GM23338 (cell line): ENCODE data around the gene ADCK2. TPM values are rescaled to one million over a fixed set of nuclear protein-coding genes. Genes with fewer than 3 reads are reported as not detected.
A peak's percentile ranks its signal among the peaks of the same experiment; 100 is the strongest.

Experiments used
- ATAC-seq: fragments of 200-7000 bp; cut with Tn5 transposase; 3 replicates; pipeline ENCODE4 v1.9.1; 2020
- DNase-seq: peaks from one replicate; pipeline ENCODE4 v3.0.0-alpha.2; 2015; ENCODE audit warnings: low spot score
- H2AFZ ChIP-seq: fragments of 200-600 bp; sonication (generic); 2 replicates; pipeline ENCODE4 v1.8.0; 2016; ENCODE audit warnings: antibody characterized with exemption, mild to moderate bottlenecking, moderate library complexity
- H3F3A ChIP-seq: fragments of 200-600 bp; sonication (generic); replicated peaks from 2 replicates; pipeline ENCODE4 v1.8.0; 2017; ENCODE audit warnings: antibody characterized with exemption, mixed run types, low read depth
- H3K27ac ChIP-seq: fragments of 200-600 bp; sonication (generic); 2 replicates; pipeline ENCODE4 v1.6.1; 2016; ENCODE audit warnings: low read depth
- H3K27me3 ChIP-seq: fragments of 200-600 bp; sonication (generic); 2 replicates; pipeline ENCODE4 v1.8.0; 2016; ENCODE audit warnings: mild to moderate bottlenecking, mixed run types, moderate library complexity; ENCODE audit not compliant: insufficient read depth
- H3K36me3 ChIP-seq: fragments of 200-600 bp; sonication (generic); 2 replicates; pipeline ENCODE4 v1.8.0; 2016; ENCODE audit warnings: mild to moderate bottlenecking; ENCODE audit not compliant: insufficient read depth
- H3K4me1 ChIP-seq: fragments of 200-600 bp; sonication (generic); 2 replicates; pipeline ENCODE4 v1.8.0; 2016; ENCODE audit warnings: mild to moderate bottlenecking, moderate library complexity; ENCODE audit not compliant: insufficient read depth
- H3K4me2 ChIP-seq: fragments of 200-600 bp; sonication (generic); 2 replicates; pipeline ENCODE4 v1.7.1; 2017; ENCODE audit warnings: mixed run types
- H3K4me3 ChIP-seq: fragments of 200-600 bp; sonication (generic); 2 replicates; pipeline ENCODE4 v1.6.1; 2016; ENCODE audit warnings: mixed run types
- H3K79me2 ChIP-seq: fragments of 200-600 bp; sonication (generic); replicated peaks from 2 replicates; pipeline ENCODE4 v1.8.0; 2017; ENCODE audit warnings: mild to moderate bottlenecking; ENCODE audit not compliant: insufficient read depth
- H3K9me2 ChIP-seq: fragments of 200-600 bp; sonication (generic); 2 replicates; pipeline ENCODE4 v1.8.0; 2017; ENCODE audit not compliant: insufficient read depth
- H4K20me1 ChIP-seq: fragments of 200-600 bp; sonication (generic); replicated peaks from 2 replicates; pipeline ENCODE4 v1.8.0; 2017; ENCODE audit warnings: mild to moderate bottlenecking; ENCODE audit not compliant: insufficient read depth
- H3K27ac Mint-ChIP-seq: 2 replicates; pipeline ENCODE4 v1.8.0; 2020; ENCODE audit warnings: inconsistent platforms, mild to moderate bottlenecking, moderate library complexity, mixed read lengths
- H3K27me3 Mint-ChIP-seq: 3 replicates; pipeline ENCODE4 v1.8.0; 2022; ENCODE audit warnings: low read depth, mild to moderate bottlenecking, moderate library complexity, mixed read lengths, inconsistent platforms; ENCODE audit not compliant: insufficient read depth, poor library complexity
- H3K36me3 Mint-ChIP-seq: 3 replicates; pipeline ENCODE4 v1.8.0; 2021; ENCODE audit warnings: low read depth, mild to moderate bottlenecking, inconsistent platforms, moderate library complexity, mixed read lengths
- H3K4me1 Mint-ChIP-seq: 3 replicates; pipeline ENCODE4 v1.8.0; 2020; ENCODE audit warnings: mild to moderate bottlenecking, inconsistent platforms, mixed read lengths
- H3K4me3 Mint-ChIP-seq: 3 replicates; pipeline ENCODE4 v1.8.0; 2021; ENCODE audit warnings: moderate library complexity, mild to moderate bottlenecking, inconsistent platforms, mixed read lengths
- H3K9me3 Mint-ChIP-seq: 3 replicates; pipeline ENCODE4 v1.8.0; 2020; ENCODE audit warnings: moderate library complexity, mild to moderate bottlenecking, inconsistent platforms, mixed read lengths
- CREB1 ChIP-seq: fragments of 250-450 bp; sonication (Bioruptor Pico); IDR thresholded peaks from 2 replicates; pipeline ENCODE4 v1.5.0; 2020; ENCODE audit warnings: low read depth, mild to moderate bottlenecking, moderate library complexity
- CTCF ChIP-seq, 2 experiments: fragments of 200-600 bp in 1 of 2; sonication (generic) in 1 of 2; conservative IDR thresholded peaks; 2 replicates each; pipeline versions ENCODE4 v1.5.1 to v1.6.1; 2016 to 2017; ENCODE audit warnings: antibody characterized with exemption in 2 of 2, low read depth in 2 of 2, mild to moderate bottlenecking in 2 of 2, moderate library complexity in 1 of 2
- ETS1 ChIP-seq: IDR thresholded peaks from 2 replicates; pipeline ENCODE4 v1.6.1; 2016; ENCODE audit warnings: antibody characterized with exemption
- EZH2 ChIP-seq: fragments of 200-600 bp; sonication (generic); IDR thresholded peaks from one replicate; pipeline ENCODE4 v1.8.0; 2017; ENCODE audit warnings: antibody characterized with exemption, mild to moderate bottlenecking, low read depth; ENCODE audit not compliant: unreplicated experiment
- EZH2phosphoT487 ChIP-seq: fragments of 200-600 bp; sonication (generic); IDR thresholded peaks from one replicate; pipeline ENCODE4 v1.8.1; 2018; ENCODE audit warnings: antibody characterized with exemption; ENCODE audit not compliant: unreplicated experiment
- NANOG ChIP-seq: IDR thresholded peaks from 2 replicates; pipeline ENCODE4 v1.6.1; 2016; ENCODE audit warnings: antibody characterized with exemption, borderline replicate concordance
- POLR2AphosphoS5 ChIP-seq: IDR thresholded peaks from 2 replicates; pipeline ENCODE4 v1.6.1; 2016; ENCODE audit warnings: antibody characterized with exemption, low read depth
- ZNF114 ChIP-seq: fragments of 250-450 bp; sonication (Bioruptor Pico); IDR thresholded peaks from 2 replicates; pipeline ENCODE4 v1.5.0; 2020; ENCODE audit warnings: mild to moderate bottlenecking, moderate library complexity
- polyA plus RNA-seq: library from polyadenylated mRNA; unstranded; fragments of >200 nt; fragmentation: Nextera tagmentation; extraction: Ambion mirVana; gene quantifications from 2 replicates; pipeline ENCODE4 v1.2.1, GENCODE V29; 2016
- total RNA-seq: library from RNA; depleted of rRNA; stranded (reverse); fragments of >200 nt; shearing (Covaris generic); gene quantifications from 2 replicates; pipeline ENCODE4 v1.2.3, GENCODE V29; 2014

Gene ADCK2
- total and polyA plus RNA-seq, 2 experiments from 2014 or later = 4.7 to 14.4 TPM

GRCh38 chr7:140696680-140697446 lies 24.1 kb downstream of the ADCK2 start, which contains the start of gene NDUFB2:
Gene NDUFB2 (plus strand): TSS chr7:140696708. CDS start chr7:140696745, 37 bp downstream.
- H3K4me1 ChIP-seq = no peaks in the 10 kb centered on the region; the same call in 1 of the 2 replicates
- peak within 1 kb of the TSS; percentile 82 for H3K4me2 ChIP-seq
- H3K36me3 ChIP-seq = no peaks in the 10 kb centered on the region
- Mint-ChIP-seq H3K4me1 (peaks cover 17% of the 10 kb centered on the region), H3K4me3 (peak within 1 kb of the TSS; percentile 95), H3K27ac (peak within 1 kb of the TSS; percentile 94), H3K36me3 (peaks cover 3% of the 10 kb centered on the region; the same call in 1 of the 3 replicates), H3K27me3 (peaks cover 18% of the 10 kb centered on the region), H3K9me3 (no peaks in the 10 kb centered on the region; the same call in 2 of the 3 replicates)
- H3F3A ChIP-seq = 0 out of 2 replicates have a peak, but pooled peaks cover 3% of the 10 kb centered on the region
- DNase-seq (peak; percentile 93), ATAC-seq (peak; percentile 90)
- H4K20me1 ChIP-seq = peaks cover 12% of the 10 kb centered on the region
- H3K79me2 ChIP-seq = peaks cover 46% of the 10 kb centered on the region
- peak within 1 kb of the TSS; percentile 84; the same call in 1 of the 2 replicates for H3K27ac ChIP-seq
- TF ChIP-seq ETS1 (peak; percentile 84), POLR2AphosphoS5 (peak; percentile 96), ZNF114 (CRISPR knock-in tag) (no peak)
- no peaks in the 10 kb centered on the region for H3K27me3 ChIP-seq
- H3K9me2 ChIP-seq = no peaks in the 10 kb centered on the region
- peak within 1 kb of the TSS; percentile 96 for H2AFZ ChIP-seq
- peak within 1 kb of the TSS; percentile 91 for H3K4me3 ChIP-seq

- peaks cover 54% of the 10 kb centered on the region for H3K79me2 ChIP-seq
- H3K4me3 Mint-ChIP-seq = peak overlapping the region; percentile 95
Measured at GRCh38 chr7:140697447-140698143, 24.9 kb downstream of the ADCK2 start.

More at GRCh38 chr7:140697447-140698143, 24.9 kb downstream of the ADCK2 start:
- Histone ChIP-seq H3F3A (0 out of 2 replicates have a peak, but pooled peaks cover 3% of the 10 kb centered on the region), H3K4me1 (no peaks in the 10 kb centered on the region; the same call in 1 of the 2 replicates), H3K4me3 (peak overlapping the region; percentile 91), H3K27ac (no peak overlapping the region; the same call in 1 of the 2 replicates), H3K4me2 (peak overlapping the region; percentile 82), H3K36me3 (no peaks in the 10 kb centered on the region), H2AFZ (peak overlapping the region; percentile 96), H4K20me1 (peaks cover 14% of the 10 kb centered on the region), H3K9me2 (no peaks in the 10 kb centered on the region), H3K27me3 (no peaks in the 10 kb centered on the region)
- peaks cover under 1% of the 10 kb centered on the region; the same call in 2 of the 3 replicates for H3K36me3 Mint-ChIP-seq
- H3K27me3 Mint-ChIP-seq = peaks cover 18% of the 10 kb centered on the region
- TF ChIP-seq CTCF (conservative IDR thresholded peaks at IDR 0.05; ENCODE audit: low read depth in 2 of 2) = no peak
- TF ChIP-seq EZH2phosphoT487 = no peak
- no peak for TF ChIP-seq CREB1
- no peak for TF ChIP-seq ETS1
- no peak for TF ChIP-seq ZNF114 (CRISPR knock-in tag)
- no peak for TF ChIP-seq EZH2
- no peak for TF ChIP-seq NANOG
- no peaks in the 10 kb centered on the region; the same call in 2 of the 3 replicates for H3K9me3 Mint-ChIP-seq
- peak overlapping the region; percentile 94; the same call in 1 of the 2 replicates for H3K27ac Mint-ChIP-seq
- DNase-seq = no peak
- H3K4me1 Mint-ChIP-seq = peaks cover 17% of the 10 kb centered on the region
- ATAC-seq = no peak
